Measurements from ENCODE around the gene JAZF1.

- TF ChIP-seq POLR2AphosphoS5 (IDR thresholded peaks at IDR 0.05): no peak
- TF ChIP-seq POLR2A (IDR thresholded peaks at IDR 0.05; ENCODE audit: low read depth): no peak
- no peak for TF ChIP-seq CTCF (IDR thresholded peaks at IDR 0.05)
- no peak for TF ChIP-seq EP300 (IDR thresholded peaks at IDR 0.05)
Observed at GRCh38 chr7:28115261-28115660, 65.3 kb downstream of the JAZF1 start.
